ENCODE measurements around the gene MRPL12. TPM values are rescaled to one million over a fixed set of nuclear protein-coding genes. Genes with fewer than 3 reads are reported as not detected.
"Not testable (repeated sequence)": the region's sequence is repeated elsewhere in the genome, so short reads cannot be mapped to it uniquely, and the experiment has no call there.

MRPL12 gene
- total RNA-seq, 4 donors from 2014 or later: 24.5 to 47.9 (median 39.2) TPM

DNA sequence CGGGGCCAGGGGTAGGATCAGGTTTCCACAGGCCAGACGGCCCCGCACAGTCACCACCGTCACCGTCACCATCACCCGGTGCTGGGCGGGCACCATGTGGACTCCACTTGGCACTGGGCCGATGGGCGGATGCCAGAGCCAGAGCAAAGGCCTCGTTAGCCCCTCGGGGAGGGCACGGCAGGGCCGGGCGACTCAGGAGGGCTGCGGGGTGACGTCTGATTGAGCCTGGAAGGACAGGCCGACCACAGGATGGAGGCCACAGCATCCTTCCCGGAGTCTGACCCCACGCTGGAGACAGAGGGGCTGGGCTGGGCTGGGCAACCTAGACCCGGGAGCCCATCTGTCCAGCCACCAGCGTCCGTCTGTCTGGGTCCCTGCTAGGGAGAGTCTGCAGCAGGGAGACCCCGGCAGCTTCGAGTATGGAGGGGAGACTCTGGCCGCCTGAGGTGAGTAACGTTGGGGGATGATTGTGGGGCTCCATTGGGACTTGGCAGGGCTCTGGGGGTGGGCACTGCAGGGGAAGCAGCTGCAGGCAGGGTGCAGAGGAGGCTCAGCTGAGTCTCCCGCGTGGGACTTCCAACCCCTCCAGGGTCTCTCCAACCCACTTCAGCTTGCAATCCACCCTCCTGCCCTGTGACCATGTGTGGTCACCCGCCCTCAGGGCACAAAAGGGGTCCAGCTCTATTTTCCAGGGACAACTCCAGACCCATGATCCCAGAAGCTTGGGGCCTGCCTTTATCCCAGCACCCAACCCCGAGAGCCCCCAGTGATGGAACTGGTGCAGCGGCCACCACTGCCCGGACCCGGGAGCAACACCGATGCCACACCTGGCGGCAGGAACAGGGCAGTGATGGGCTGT, 31.5 kb downstream of the MRPL12 start:
- intact Hi-C loops (cut with DNase I): no loop called here
- Histone ChIP-seq H3K27me3 (peaks cover 0 to 79% (median 7%) of the 10 kb centered on the region in 4 donors), H3K27ac (replicated peaks in 1 of 4) (no peak overlapping the region), H3K4me3 (no peak overlapping the region), H3K4me1 (peaks cover 0 to 10% (median 0%) of the 10 kb centered on the region in 4 donors), H3K9me3 (no peaks in the 10 kb centered on the region), H3K36me3 (no peaks in the 10 kb centered on the region)
- TF ChIP-seq, protein P1, sequence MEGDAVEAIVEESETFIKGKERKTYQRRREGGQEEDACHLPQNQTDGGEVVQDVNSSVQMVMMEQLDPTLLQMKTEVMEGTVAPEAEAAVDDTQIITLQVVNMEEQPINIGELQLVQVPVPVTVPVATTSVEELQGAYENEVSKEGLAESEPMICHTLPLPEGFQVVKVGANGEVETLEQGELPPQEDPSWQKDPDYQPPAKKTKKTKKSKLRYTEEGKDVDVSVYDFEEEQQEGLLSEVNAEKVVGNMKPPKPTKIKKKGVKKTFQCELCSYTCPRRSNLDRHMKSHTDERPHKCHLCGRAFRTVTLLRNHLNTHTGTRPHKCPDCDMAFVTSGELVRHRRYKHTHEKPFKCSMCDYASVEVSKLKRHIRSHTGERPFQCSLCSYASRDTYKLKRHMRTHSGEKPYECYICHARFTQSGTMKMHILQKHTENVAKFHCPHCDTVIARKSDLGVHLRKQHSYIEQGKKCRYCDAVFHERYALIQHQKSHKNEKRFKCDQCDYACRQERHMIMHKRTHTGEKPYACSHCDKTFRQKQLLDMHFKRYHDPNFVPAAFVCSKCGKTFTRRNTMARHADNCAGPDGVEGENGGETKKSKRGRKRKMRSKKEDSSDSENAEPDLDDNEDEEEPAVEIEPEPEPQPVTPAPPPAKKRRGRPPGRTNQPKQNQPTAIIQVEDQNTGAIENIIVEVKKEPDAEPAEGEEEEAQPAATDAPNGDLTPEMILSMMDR (IDR thresholded peaks at IDR 0.05): no peak
- TF ChIP-seq POLR2AphosphoS5 (IDR thresholded peaks at IDR 0.05) (no peak), POLR2A (IDR thresholded peaks at IDR 0.05; ENCODE audit: low read depth) (no peak), EP300 (IDR thresholded peaks at IDR 0.05) (no peak)
- no peak for DNase-seq (ENCODE audit: extremely low spot score)
- 90% methylated on average over 16 of the region's 35 CpGs for WGBS

- Histone ChIP-seq H3K4me1 (peaks cover 0 to 11% (median 0%) of the 10 kb centered on the region in 4 donors), H3K27ac (replicated peaks in 1 of 4) (no peak overlapping the region), H3K4me3 (no peak overlapping the region), H3K9me3 (no peaks in the 10 kb centered on the region), H3K27me3 (peaks cover 0 to 75% (median 7%) of the 10 kb centered on the region in 4 donors), H3K36me3 (no peaks in the 10 kb centered on the region)
- intact Hi-C loops (cut with DNase I): no loop called here
- TF ChIP-seq, protein P1 (IDR thresholded peaks at IDR 0.05): no peak
- no peak for TF ChIP-seq POLR2AphosphoS5 (IDR thresholded peaks at IDR 0.05)
- TF ChIP-seq POLR2A (IDR thresholded peaks at IDR 0.05; ENCODE audit: low read depth): no peak
- TF ChIP-seq EP300 (IDR thresholded peaks at IDR 0.05): no peak
- WGBS: 48% methylated on average over 9 of the region's 30 CpGs
- DNase-seq (ENCODE audit: extremely low spot score): no peak
These were observed 32.3 kb downstream of the MRPL12 start for GRCh38 chr17:81735264-81736102.

GRCh38 chr17:81737947-81738800, 35.0 kb downstream of the MRPL12 start:
- no peaks in the 10 kb centered on the region for H3K9me3 ChIP-seq
- no peaks in the 10 kb centered on the region for H3K36me3 ChIP-seq
- TF ChIP-seq, protein P1 (IDR thresholded peaks at IDR 0.05): no peak
- TF ChIP-seq EP300 (IDR thresholded peaks at IDR 0.05): no peak
- intact Hi-C loops (cut with DNase I): no loop called here
- DNase-seq (ENCODE audit: extremely low spot score): no peak
- 90% methylated on average over 20 of the region's 31 CpGs for WGBS
- no peak overlapping the region for H3K4me3 ChIP-seq
- H3K4me1 ChIP-seq: peaks cover 0 to 17% (median 0%) of the 10 kb centered on the region in 4 donors
- no peak overlapping the region for H3K27ac ChIP-seq (replicated peaks in 1 of 4)
- H3K27me3 ChIP-seq: peaks cover 0 to 66% (median 8%) of the 10 kb centered on the region in 4 donors

GRCh38 chr17:81738801-81739393, 35.7 kb downstream of the MRPL12 start:
- intact Hi-C loops (cut with DNase I): no loop called here
- whole genome bisulfite sequencing: 87% methylated on average over 20 of the region's 27 CpGs
- no peak overlapping the region for H3K27ac ChIP-seq (replicated peaks in 1 of 4)
- no peaks in the 10 kb centered on the region for H3K9me3 ChIP-seq
- peaks cover 0 to 11% (median 0%) of the 10 kb centered on the region in 4 donors for H3K4me1 ChIP-seq
- H3K4me3 ChIP-seq: no peak overlapping the region
- H3K27me3 ChIP-seq: peaks cover 0 to 61% (median 6%) of the 10 kb centered on the region in 4 donors
- no peak for TF ChIP-seq POLR2A (IDR thresholded peaks at IDR 0.05; ENCODE audit: low read depth)
- TF ChIP-seq EP300 (IDR thresholded peaks at IDR 0.05): no peak
- DNase-seq (ENCODE audit: extremely low spot score): no peak
- no peaks in the 10 kb centered on the region for H3K36me3 ChIP-seq

DNA sequence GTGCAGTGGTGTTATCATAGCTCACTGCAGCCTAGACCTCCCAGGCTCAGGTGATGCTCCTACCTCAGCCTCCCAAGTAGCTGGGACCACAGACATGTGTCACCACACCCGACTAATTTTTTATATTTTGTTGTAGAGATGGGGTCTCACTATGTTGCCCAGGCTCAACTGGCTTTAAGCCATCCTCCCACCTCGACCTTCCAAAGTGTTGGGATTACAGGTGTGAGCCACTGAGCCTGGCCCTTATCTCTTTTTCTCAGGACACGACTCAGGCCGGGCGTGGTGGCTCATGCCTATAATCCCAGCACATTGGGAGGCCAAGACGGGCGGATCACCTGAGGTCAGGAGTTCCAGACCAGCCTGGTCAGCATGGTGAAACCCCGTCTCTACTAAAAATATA, 36.4 kb downstream of the MRPL12 start:
- H3K4me3 ChIP-seq; H3K27ac ChIP-seq (replicated peaks in 1 of 4); intact Hi-C loops (cut with DNase I); H3K9me3 ChIP-seq; DNase-seq (ENCODE audit: extremely low spot score); H3K36me3 ChIP-seq; H3K4me1 ChIP-seq: not testable (repeated sequence)
- WGBS: 93% methylated on average over 8 of the region's 8 CpGs
- peaks cover 0 to 58% (median 6%) of the 10 kb centered on the region in 4 donors for H3K27me3 ChIP-seq
